ENCODE measurements around the gene UGT1A5.
"Not testable (repeated sequence)": the region's sequence is repeated elsewhere in the genome, so short reads cannot be mapped to it uniquely, and the experiment has no call there.

Gene UGT1A5

DNA sequence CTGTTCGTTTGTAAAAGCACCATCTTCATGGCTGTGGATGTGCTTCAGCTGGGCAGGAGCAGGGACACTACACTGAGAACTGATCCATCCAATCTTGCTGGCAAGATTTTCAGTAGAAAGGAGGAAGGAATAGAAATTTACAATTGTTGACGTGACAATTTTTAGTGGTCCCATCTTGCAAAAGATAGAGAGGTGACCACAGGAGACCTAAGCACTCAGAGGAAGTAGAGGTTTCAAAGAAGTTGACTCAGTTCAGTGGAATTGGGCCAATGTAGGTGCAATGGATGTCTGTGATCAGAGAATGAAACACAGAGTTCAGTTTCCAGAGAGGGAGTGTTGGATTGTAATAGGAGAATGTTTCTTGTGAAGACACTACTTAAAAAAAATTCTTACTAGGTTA, 1.4 kb downstream of the UGT1A5 start:
- no peak for DNase-seq (ENCODE audit: low read depth)
- TF ChIP-seq, protein P1, sequence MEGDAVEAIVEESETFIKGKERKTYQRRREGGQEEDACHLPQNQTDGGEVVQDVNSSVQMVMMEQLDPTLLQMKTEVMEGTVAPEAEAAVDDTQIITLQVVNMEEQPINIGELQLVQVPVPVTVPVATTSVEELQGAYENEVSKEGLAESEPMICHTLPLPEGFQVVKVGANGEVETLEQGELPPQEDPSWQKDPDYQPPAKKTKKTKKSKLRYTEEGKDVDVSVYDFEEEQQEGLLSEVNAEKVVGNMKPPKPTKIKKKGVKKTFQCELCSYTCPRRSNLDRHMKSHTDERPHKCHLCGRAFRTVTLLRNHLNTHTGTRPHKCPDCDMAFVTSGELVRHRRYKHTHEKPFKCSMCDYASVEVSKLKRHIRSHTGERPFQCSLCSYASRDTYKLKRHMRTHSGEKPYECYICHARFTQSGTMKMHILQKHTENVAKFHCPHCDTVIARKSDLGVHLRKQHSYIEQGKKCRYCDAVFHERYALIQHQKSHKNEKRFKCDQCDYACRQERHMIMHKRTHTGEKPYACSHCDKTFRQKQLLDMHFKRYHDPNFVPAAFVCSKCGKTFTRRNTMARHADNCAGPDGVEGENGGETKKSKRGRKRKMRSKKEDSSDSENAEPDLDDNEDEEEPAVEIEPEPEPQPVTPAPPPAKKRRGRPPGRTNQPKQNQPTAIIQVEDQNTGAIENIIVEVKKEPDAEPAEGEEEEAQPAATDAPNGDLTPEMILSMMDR (IDR thresholded peaks at IDR 0.05; ENCODE audit: low read length, missing control alignments) = no peak
- H3K4me3 ChIP-seq (replicated peaks; ENCODE audit: low read depth, low read length) = no peak overlapping the region

DNA sequence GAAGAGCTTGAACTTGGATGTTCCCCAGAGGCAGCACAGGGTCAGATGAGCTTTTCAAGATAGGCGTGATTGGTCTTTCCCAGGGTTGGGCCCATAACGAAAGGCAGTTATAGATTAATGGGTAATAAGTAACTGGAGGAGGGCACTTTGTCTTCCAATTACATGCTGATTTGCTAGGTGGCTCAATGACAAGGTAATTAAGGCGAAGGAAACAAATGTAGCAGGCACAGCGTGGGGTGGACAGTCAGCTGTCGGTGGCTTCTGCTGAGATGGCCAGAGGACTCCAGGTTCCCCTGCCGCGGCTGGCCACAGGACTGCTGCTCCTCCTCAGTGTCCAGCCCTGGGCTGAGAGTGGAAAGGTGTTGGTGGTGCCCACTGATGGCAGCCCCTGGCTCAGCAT, 5.8 kb downstream of the UGT1A5 start, which contains the start of gene UGT1A4:
Gene UGT1A4 (plus strand): TSS at position 185 of the 400 bp plus-strand sequence. CDS start 85 bp downstream, at position 270.
- no peak for DNase-seq (ENCODE audit: low read depth)
- TF ChIP-seq, protein P1 (IDR thresholded peaks at IDR 0.05; ENCODE audit: low read length, missing control alignments) = no peak
- no peak within 1 kb of the TSS for H3K4me3 ChIP-seq (replicated peaks; ENCODE audit: low read depth, low read length)

DNA sequence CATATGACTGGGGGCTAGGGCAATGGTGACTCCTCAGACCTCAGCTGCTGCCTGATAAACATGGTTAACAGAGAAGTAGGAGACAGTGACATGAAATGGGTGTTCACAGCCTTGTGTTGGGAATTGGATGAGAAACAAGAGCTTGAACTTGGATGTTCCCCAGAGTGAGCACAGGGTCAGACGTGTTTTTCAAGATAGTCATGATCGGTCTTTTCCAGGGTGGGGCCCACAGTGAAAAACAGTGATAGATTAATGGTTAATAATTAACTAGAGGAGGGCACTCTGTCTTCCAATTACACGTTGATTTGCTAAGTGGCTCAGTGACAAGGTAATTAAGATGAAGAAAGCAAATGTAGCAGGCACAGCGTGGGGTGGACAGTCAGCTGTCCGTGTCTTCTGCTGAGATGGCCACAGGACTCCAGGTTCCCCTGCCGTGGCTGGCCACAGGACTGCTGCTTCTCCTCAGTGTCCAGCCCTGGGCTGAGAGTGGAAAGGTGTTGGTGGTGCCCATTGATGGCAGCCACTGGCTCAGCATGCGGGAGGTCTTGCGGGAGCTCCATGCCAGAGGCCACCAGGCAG, 16.1 kb downstream of the UGT1A5 start, which contains the start of gene UGT1A3:
Gene UGT1A3 (plus strand): TSS at position 320 of the 579 bp plus-strand sequence. CDS start 85 bp downstream, at position 405.
- TF ChIP-seq, protein P1 (IDR thresholded peaks at IDR 0.05; ENCODE audit: low read length, missing control alignments) = no peak
- DNase-seq (ENCODE audit: low read depth) = no peak
- H3K4me3 ChIP-seq (replicated peaks; ENCODE audit: low read depth, low read length) = no peak within 1 kb of the TSS

DNA sequence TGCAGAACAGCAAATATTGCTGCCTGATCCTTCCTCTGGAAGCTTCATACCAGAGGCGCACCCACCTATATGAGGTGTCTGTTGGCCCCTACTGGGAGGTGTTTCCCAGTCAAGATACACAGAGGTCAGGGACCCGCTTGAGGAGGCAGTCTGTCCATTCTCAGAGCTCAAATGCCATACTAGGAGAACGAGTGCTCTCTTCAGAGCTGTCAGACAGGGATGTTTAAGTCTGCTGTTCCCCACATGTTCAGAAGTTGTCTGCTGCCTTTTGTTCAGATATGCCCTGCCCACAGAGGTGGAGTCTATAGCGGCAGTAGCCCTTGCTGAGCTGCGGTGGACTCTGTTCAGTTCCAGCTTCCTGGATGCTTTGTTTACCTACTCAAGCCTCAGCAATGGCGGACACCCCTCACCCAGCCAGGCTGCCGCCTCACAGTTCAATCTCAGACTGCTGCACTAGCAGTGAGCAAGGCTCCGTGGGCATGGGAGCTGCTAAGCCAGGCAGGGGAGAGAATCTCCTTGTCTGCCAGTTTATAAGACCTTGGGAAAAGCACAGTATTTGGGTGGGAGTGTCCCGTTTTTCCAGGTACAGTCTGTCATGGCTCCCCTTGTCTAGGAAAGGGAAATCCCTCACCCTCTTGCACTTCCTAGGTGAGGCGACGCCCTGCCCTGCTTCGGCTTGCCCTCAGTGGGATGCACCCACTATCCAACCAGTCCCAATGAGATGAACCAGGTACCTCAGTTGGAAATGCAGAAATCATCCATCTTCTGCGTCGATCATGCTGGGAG, 24.4 kb downstream of the UGT1A5 start:
- H3K4me3 ChIP-seq (replicated peaks; ENCODE audit: low read depth, low read length); DNase-seq (ENCODE audit: low read depth): not testable (repeated sequence)

DNA sequence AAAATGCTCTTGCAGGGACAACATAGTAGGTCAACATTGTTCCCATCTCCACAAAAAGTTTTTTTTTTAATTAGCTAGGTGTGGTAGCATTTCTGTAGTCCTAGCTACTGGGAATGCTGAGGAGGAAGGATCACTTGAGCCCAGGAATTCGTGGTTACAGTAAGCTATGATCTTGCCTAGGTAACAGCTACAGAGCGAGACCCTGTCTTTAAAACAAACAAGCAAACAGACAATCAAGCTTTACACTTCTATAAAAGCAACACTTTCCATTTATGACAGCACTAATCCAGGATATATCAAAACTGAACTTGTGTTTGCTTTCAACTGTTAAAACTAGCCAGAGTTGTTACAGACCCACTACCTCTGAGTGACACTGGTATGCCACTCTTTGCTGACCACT, 28.2 kb downstream of the UGT1A5 start:
- TF ChIP-seq, protein P1 (IDR thresholded peaks at IDR 0.05; ENCODE audit: low read length, missing control alignments) = no peak
- DNase-seq (ENCODE audit: low read depth) = no peak
- no peak overlapping the region for H3K4me3 ChIP-seq (replicated peaks; ENCODE audit: low read depth, low read length)

DNA sequence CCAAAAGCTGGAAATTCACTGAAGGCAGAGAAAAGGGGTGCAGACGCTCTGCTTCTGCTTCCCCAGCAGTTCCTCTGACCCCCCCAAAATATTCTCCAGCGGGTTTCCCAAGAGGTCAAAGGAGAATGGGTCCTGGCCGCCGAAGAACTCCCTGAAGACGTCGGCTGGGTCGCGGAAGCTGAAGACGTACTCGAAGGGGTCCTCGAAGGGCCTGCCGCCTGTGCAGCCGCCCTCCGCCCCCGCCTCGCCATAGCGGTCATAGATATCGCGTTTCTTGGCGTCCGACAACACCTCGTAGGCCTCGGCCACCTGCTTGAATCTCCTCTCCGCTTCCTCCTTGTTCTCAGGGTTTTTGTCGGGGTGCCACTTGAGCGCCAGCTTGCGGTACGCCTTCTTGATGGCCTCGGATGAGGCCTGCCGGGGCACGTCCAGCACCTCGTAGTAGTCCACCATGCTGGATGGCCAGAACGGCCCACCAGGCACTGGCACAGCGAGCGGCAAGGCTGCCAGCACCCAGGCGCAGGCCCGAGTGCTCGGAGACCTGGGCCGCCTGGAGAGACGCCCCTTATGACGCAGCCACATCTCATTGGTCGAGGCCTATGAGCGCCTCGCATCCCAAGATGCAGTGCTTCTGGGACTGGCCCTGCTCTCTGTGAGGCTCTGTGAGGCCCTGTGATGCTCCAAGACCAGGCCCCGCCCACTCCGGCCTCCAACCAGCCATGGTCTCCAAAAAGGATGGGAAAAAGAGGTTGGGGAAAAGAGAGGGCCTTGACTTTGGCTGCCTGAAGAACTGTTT, 31.0 kb downstream of the UGT1A5 start:
- H3K4me3 ChIP-seq (replicated peaks; ENCODE audit: low read depth, low read length) = no peak overlapping the region
- TF ChIP-seq, protein P1 (IDR thresholded peaks at IDR 0.05; ENCODE audit: low read length, missing control alignments) = no peak
- DNase-seq (ENCODE audit: low read depth) = no peak

Measured in fibroblast of pulmonary artery (primary cell).